Ectodermal cell (in vitro differentiated cells): ENCODE results near the gene PTPN6.

ENCODE experiments used
- H3K27ac ChIP-seq: 2 replicates; pipeline ENCODE4 v1.7.0; 2013; ENCODE audit warnings: mild to moderate bottlenecking, low read depth, low read length; ENCODE audit not compliant: insufficient read depth, poor library complexity, severe bottlenecking
- H3K27me3 ChIP-seq: 2 replicates; pipeline ENCODE4 v1.7.0; 2013; ENCODE audit warnings: mild to moderate bottlenecking, low read length; ENCODE audit not compliant: insufficient read depth, control insufficient read depth, poor library complexity, severe bottlenecking
- H3K36me3 ChIP-seq: one replicate; pipeline ENCODE4 v1.7.0; 2013; ENCODE audit warnings: low read length; ENCODE audit not compliant: control insufficient read depth, insufficient read depth
- H3K4me1 ChIP-seq: one replicate; pipeline ENCODE4 v1.7.0; 2013; ENCODE audit warnings: low read length; ENCODE audit not compliant: control insufficient read depth, insufficient read depth
- H3K4me3 ChIP-seq: 2 replicates; pipeline ENCODE4 v1.7.0; 2013; ENCODE audit warnings: low read depth, low read length, control low read depth; ENCODE audit not compliant: insufficient read depth
- H3K9me3 ChIP-seq: 2 replicates; pipeline ENCODE4 v1.7.0; 2013; ENCODE audit warnings: mild to moderate bottlenecking, low read length, moderate library complexity; ENCODE audit not compliant: control insufficient read depth
- WGBS, 2 experiments: methylation state at CpG; one replicate each; pipeline ENCODE4 v1.1.7; 2013; ENCODE audit warnings: missing lambda C conversion rate in 2 of 2; 5-methylcytosine and 5-hydroxymethylcytosine counted together

PTPN6 gene

DNA sequence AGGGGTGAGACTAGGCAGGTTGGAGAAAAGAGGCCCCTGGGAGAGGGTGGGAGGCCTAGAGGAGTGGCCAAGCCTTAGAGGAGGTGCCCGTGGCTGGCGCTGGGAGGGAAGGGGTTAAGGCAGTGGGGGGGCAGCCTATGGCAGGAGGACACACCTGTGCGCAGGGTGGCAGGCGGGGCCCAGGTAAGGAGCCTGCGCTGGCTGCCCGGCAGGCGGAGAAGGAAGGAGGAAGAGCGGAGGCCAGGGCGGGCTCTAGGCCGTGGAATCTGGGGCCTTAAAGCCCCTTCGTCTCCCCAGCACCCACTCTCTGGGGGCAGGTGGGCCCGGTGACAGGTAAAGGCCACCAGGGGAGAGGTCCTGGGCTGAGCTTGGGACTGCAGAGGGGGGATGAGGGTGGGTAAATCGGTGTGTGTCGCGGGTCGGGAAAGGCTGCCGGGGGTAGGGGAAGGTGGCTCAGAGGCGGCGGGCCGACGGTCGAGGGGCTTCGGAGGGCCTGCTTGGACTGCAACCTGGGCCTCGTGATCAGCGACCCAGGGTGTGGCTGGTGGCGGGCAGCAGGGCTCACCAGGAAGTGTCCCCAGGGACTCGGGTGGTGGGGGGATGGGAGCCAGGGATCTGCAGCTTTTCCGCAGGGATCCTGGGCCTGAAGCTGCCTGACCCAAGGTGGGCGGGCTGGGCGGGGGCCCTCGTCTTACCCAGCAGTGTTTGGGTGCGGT, 12.0 kb downstream of the PTPN6 start:
- Histone ChIP-seq H3K4me3 (no peak overlapping the region), H3K27ac (no peak overlapping the region), H3K9me3 (no peaks in the 10 kb centered on the region), H3K4me1 (peaks cover 26% of the 10 kb centered on the region), H3K36me3 (peaks cover 21% of the 10 kb centered on the region), H3K27me3 (no peaks in the 10 kb centered on the region)
- WGBS, 2 experiments = 90 to 91% methylated on average over 32 of the region's 32 CpGs

GRCh38 chr12:6963791-6964413, 12.7 kb downstream of the PTPN6 start:
- no peak overlapping the region for H3K27ac ChIP-seq
- no peak overlapping the region for H3K4me3 ChIP-seq
- WGBS, 2 experiments = 91 to 93% methylated on average over 17 of the region's 17 CpGs
- H3K36me3 ChIP-seq = peaks cover 24% of the 10 kb centered on the region
- no peaks in the 10 kb centered on the region for H3K27me3 ChIP-seq
- peaks cover 29% of the 10 kb centered on the region for H3K4me1 ChIP-seq
- no peaks in the 10 kb centered on the region for H3K9me3 ChIP-seq

GRCh38 chr12:6964605-6965025, 13.5 kb downstream of the PTPN6 start:
- no peaks in the 10 kb centered on the region for H3K9me3 ChIP-seq
- no peak overlapping the region for H3K4me3 ChIP-seq
- no peaks in the 10 kb centered on the region for H3K27me3 ChIP-seq
- H3K4me1 ChIP-seq = peaks cover 34% of the 10 kb centered on the region
- 90 to 92% methylated on average over 8 of the region's 8 CpGs for WGBS, 2 experiments
- peaks cover 24% of the 10 kb centered on the region for H3K36me3 ChIP-seq
- no peak overlapping the region for H3K27ac ChIP-seq

- 42 to 46% methylated on average over 12 of the region's 12 CpGs for WGBS, 2 experiments
- H3K36me3 ChIP-seq = peaks cover 24% of the 10 kb centered on the region
- H3K27me3 ChIP-seq = no peaks in the 10 kb centered on the region
- no peak overlapping the region for H3K4me3 ChIP-seq
- H3K4me1 ChIP-seq = peaks cover 34% of the 10 kb centered on the region
- no peaks in the 10 kb centered on the region for H3K9me3 ChIP-seq
- no peak overlapping the region for H3K27ac ChIP-seq
Observed at GRCh38 chr12:6965026-6965661, 14.0 kb downstream of the PTPN6 start.

- Histone ChIP-seq H3K9me3 (no peaks in the 10 kb centered on the region), H3K27me3 (no peaks in the 10 kb centered on the region), H3K4me3 (no peak overlapping the region), H3K27ac (no peak overlapping the region), H3K4me1 (peaks cover 33% of the 10 kb centered on the region), H3K36me3 (peaks cover 24% of the 10 kb centered on the region)
- whole genome bisulfite sequencing, 2 experiments = 89 to 95% methylated on average over 4 of the region's 4 CpGs
Observed at GRCh38 chr12:6965714-6966113, 14.6 kb downstream of the PTPN6 start.

DNA sequence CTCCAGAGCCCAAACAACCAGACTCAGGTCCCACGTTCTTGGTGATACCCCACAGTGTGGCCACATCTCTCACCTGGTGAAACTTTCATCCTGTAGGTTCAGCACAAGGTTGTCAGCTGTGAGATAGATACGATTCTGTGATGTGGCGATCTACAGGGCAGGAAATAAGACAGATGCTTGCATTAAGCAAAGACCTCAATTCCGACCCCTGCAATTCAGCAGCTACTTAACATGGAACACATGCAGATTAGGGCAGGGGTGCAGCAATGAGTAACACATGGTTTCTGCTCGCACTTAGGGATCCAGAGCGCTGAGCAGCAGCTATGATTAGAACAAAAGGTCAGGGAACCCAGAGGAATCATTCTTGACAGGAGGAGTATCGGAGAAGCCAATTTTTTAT, 15.2 kb downstream of the PTPN6 start:
- Histone ChIP-seq H3K27ac (no peak overlapping the region), H3K4me3 (no peak overlapping the region), H3K9me3 (no peaks in the 10 kb centered on the region), H3K4me1 (peaks cover 26% of the 10 kb centered on the region), H3K27me3 (no peaks in the 10 kb centered on the region), H3K36me3 (peaks cover 24% of the 10 kb centered on the region)
- 95 to 96% methylated on average over 7 of the region's 7 CpGs for WGBS, 2 experiments

GRCh38 chr12:6967651-6968100, 16.5 kb downstream of the PTPN6 start:
- Histone ChIP-seq H3K4me3 (no peak overlapping the region), H3K27ac (no peak overlapping the region), H3K9me3 (no peaks in the 10 kb centered on the region), H3K36me3 (peaks cover 24% of the 10 kb centered on the region), H3K27me3 (no peaks in the 10 kb centered on the region), H3K4me1 (peaks cover 13% of the 10 kb centered on the region)
- WGBS, 2 experiments = 96% methylated on average over 10 of the region's 10 CpGs

- 94 to 95% methylated on average over 9 of the region's 9 CpGs for WGBS, 2 experiments
Observed at GRCh38 chr12:6968426-6968825, 17.3 kb downstream of the PTPN6 start.

GRCh38 chr12:6970096-6970527, 19.0 kb downstream of the PTPN6 start:
- Histone ChIP-seq H3K4me3 (peak overlapping the region; percentile 89), H3K9me3 (no peaks in the 10 kb centered on the region), H3K4me1 (peaks cover 8% of the 10 kb centered on the region), H3K36me3 (peaks cover 37% of the 10 kb centered on the region), H3K27me3 (no peaks in the 10 kb centered on the region), H3K27ac (peak overlapping the region; percentile 53)
- WGBS, 2 experiments = 0 to 1% methylated on average over 31 of the region's 31 CpGs

More at GRCh38 chr12:6968426-6968825, 17.3 kb downstream of the PTPN6 start:
- Histone ChIP-seq H3K36me3 (peaks cover 24% of the 10 kb centered on the region), H3K27ac (no peak overlapping the region), H3K9me3 (no peaks in the 10 kb centered on the region), H3K4me3 (no peak overlapping the region), H3K27me3 (no peaks in the 10 kb centered on the region), H3K4me1 (peaks cover 8% of the 10 kb centered on the region)

GRCh38 chr12:6974180-6974579, 23.0 kb downstream of the PTPN6 start:
- 96% methylated on average over 6 of the region's 6 CpGs for WGBS, 2 experiments
- peaks cover 3% of the 10 kb centered on the region for H3K4me1 ChIP-seq
- H3K27ac ChIP-seq = no peak overlapping the region
- no peak overlapping the region for H3K4me3 ChIP-seq
- H3K27me3 ChIP-seq = no peaks in the 10 kb centered on the region
- H3K36me3 ChIP-seq = peaks cover 42% of the 10 kb centered on the region
- no peaks in the 10 kb centered on the region for H3K9me3 ChIP-seq
